ENCODE results near the gene PDZRN3. TPM values are rescaled to one million over a fixed set of nuclear protein-coding genes. Genes with fewer than 3 reads are reported as not detected.

Gene PDZRN3
- total RNA-seq (2022; extraction: Qiagen RNA extraction; ENCODE audit: low read depth): not detected in 5 replicates

DNA sequence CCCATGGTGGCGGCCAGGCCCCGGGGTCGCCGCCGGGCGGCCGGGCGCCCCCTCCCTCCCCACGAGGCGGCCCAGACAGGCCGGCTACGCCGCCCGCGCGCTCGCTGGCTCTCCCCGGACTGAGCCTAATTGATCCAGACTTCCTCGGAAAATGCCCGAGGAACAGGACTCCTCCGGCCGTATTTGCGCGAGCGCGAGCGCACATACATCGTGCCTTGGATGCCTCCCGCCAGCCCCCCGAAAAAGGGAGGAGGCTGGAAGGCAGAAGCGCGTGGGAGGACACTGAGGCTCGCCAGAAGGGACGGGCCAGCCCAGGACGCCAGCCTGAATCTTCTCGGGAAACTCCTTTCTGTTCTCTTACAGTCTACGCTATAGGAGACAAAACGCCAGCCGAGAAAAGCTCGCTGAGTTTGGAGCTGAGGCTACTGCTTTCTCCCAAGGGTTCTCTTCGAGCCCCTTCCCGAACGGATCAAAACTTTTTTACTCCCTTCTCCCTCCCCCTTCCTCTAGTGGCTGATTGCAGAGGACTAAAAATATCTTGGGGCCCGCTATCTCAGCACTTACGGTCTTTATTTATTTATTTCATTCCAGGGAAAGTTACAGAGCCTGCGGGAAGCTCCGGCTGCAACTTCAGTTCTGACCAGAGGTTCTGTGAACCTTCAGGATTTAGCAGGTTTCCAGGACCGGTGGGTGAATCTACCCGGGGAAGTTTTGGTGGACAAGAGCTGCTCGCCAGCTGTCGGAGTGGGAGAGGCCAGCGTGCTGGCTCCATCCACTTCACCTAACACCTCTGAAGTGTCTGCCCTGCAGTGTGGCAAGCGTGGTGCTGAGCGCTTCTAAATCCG is at the start of gene PDZRN3:
TSS of gene PDZRN3 (minus strand) at position 121 of the 845 bp plus-strand sequence.

Data from A549 treated with RU486 at 1 μM for 4 hours (cell line).